Liver (tissue), 3 donors: ENCODE measurements around the gene OXNAD1.

Experiments
- FOXA1 ChIP-seq: IDR thresholded peaks from 2 replicates; pipeline ENCODE4 v1.6.1; 2016; ENCODE audit warnings: antibody characterized with exemption
- GABPA ChIP-seq, 2 donors: IDR thresholded peaks in 1 of 2; conservative IDR thresholded peaks in 1 of 2; 2 replicates each; pipeline ENCODE4 v1.6.1; 2016; ENCODE audit warnings: antibody characterized with exemption in 2 of 2, mild to moderate bottlenecking in 1 of 2, moderate library complexity in 1 of 2
- JUND ChIP-seq, 2 donors: IDR thresholded peaks; 2 replicates each; pipeline ENCODE4 v1.6.1; 2016; ENCODE audit warnings: antibody characterized with exemption in 2 of 2
- RAD21 ChIP-seq, 2 donors: IDR thresholded peaks; 2 replicates each; pipeline ENCODE4 v1.6.1; 2016; ENCODE audit warnings: antibody characterized with exemption in 2 of 2, mild to moderate bottlenecking in 2 of 2
- RXRA ChIP-seq, 2 donors: IDR thresholded peaks; 2 replicates each; pipeline ENCODE4 v1.6.1; 2017 to 2018; ENCODE audit warnings: antibody characterized with exemption in 2 of 2, mild to moderate bottlenecking in 1 of 2
- TAF1 ChIP-seq: conservative IDR thresholded peaks from 2 replicates; pipeline ENCODE4 v1.6.1; 2016; ENCODE audit warnings: antibody characterized with exemption, mild to moderate bottlenecking
- YY1 ChIP-seq: IDR thresholded peaks from 2 replicates; pipeline ENCODE4 v1.6.1; 2016; ENCODE audit warnings: antibody characterized with exemption, mild to moderate bottlenecking
- TF ChIP-seq, protein P1 (sequence below): fragments of 150-350 bp; IDR thresholded peaks from 2 replicates; pipeline ENCODE4 v1.5.1; 2017; ENCODE audit warnings: improper control_type of control experiment, low read depth, low read length; ENCODE audit not compliant: missing input control
- TF ChIP-seq, protein P2 (sequence below): IDR thresholded peaks from 2 replicates; pipeline ENCODE4 v1.6.1; 2016; ENCODE audit warnings: antibody characterized with exemption, mild to moderate bottlenecking
- TF ChIP-seq, protein P3 (sequence below): IDR thresholded peaks from 2 replicates; pipeline ENCODE4 v1.6.1; 2016; ENCODE audit warnings: antibody characterized with exemption
- TF ChIP-seq, protein P4 (sequence below): IDR thresholded peaks from 2 replicates; pipeline ENCODE4 v1.6.1; 2016; ENCODE audit warnings: antibody characterized with exemption
- TF ChIP-seq, protein P5 (sequence below): IDR thresholded peaks from 2 replicates; pipeline ENCODE4 v1.6.1; 2016; ENCODE audit warnings: antibody characterized with exemption
- donor health status: healthy.
- donor health status: healthy.

DNA sequence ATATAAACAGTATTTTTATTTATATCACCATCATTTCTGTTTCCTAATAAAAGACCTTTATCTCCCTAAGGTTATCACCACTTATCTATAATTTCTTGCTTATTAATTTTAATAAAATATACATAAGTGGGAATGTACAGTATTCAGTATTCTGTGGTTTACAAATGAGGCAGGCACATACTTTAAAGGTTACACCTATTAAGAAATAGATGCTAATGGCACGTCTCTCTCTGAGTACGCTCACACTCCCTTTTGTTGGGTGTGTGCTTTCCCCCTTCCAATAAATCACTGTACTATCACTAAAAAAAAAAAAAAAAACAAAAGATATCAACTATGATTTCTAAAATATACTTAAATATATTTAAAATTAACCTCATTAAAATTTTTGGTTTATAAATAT is 8.9 kb downstream of the OXNAD1 start:
- TF ChIP-seq, protein P1, sequence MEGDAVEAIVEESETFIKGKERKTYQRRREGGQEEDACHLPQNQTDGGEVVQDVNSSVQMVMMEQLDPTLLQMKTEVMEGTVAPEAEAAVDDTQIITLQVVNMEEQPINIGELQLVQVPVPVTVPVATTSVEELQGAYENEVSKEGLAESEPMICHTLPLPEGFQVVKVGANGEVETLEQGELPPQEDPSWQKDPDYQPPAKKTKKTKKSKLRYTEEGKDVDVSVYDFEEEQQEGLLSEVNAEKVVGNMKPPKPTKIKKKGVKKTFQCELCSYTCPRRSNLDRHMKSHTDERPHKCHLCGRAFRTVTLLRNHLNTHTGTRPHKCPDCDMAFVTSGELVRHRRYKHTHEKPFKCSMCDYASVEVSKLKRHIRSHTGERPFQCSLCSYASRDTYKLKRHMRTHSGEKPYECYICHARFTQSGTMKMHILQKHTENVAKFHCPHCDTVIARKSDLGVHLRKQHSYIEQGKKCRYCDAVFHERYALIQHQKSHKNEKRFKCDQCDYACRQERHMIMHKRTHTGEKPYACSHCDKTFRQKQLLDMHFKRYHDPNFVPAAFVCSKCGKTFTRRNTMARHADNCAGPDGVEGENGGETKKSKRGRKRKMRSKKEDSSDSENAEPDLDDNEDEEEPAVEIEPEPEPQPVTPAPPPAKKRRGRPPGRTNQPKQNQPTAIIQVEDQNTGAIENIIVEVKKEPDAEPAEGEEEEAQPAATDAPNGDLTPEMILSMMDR, result no peak
- TF ChIP-seq, protein P2, sequence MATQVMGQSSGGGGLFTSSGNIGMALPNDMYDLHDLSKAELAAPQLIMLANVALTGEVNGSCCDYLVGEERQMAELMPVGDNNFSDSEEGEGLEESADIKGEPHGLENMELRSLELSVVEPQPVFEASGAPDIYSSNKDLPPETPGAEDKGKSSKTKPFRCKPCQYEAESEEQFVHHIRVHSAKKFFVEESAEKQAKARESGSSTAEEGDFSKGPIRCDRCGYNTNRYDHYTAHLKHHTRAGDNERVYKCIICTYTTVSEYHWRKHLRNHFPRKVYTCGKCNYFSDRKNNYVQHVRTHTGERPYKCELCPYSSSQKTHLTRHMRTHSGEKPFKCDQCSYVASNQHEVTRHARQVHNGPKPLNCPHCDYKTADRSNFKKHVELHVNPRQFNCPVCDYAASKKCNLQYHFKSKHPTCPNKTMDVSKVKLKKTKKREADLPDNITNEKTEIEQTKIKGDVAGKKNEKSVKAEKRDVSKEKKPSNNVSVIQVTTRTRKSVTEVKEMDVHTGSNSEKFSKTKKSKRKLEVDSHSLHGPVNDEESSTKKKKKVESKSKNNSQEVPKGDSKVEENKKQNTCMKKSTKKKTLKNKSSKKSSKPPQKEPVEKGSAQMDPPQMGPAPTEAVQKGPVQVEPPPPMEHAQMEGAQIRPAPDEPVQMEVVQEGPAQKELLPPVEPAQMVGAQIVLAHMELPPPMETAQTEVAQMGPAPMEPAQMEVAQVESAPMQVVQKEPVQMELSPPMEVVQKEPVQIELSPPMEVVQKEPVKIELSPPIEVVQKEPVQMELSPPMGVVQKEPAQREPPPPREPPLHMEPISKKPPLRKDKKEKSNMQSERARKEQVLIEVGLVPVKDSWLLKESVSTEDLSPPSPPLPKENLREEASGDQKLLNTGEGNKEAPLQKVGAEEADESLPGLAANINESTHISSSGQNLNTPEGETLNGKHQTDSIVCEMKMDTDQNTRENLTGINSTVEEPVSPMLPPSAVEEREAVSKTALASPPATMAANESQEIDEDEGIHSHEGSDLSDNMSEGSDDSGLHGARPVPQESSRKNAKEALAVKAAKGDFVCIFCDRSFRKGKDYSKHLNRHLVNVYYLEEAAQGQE, result no peak
- TF ChIP-seq YY1 (no peak), FOXA1 (no peak), RXRA (IDR thresholded peaks at IDR 0.05) (no peak), TAF1 (no peak), RAD21 (IDR thresholded peaks at IDR 0.05) (no peak), JUND (IDR thresholded peaks at IDR 0.05) (no peak), GABPA (IDR thresholded peaks at IDR 0.05 in 1 of 2, conservative IDR thresholded peaks at IDR 0.05 in 1 of 2) (no peak)
- TF ChIP-seq, protein P3, sequence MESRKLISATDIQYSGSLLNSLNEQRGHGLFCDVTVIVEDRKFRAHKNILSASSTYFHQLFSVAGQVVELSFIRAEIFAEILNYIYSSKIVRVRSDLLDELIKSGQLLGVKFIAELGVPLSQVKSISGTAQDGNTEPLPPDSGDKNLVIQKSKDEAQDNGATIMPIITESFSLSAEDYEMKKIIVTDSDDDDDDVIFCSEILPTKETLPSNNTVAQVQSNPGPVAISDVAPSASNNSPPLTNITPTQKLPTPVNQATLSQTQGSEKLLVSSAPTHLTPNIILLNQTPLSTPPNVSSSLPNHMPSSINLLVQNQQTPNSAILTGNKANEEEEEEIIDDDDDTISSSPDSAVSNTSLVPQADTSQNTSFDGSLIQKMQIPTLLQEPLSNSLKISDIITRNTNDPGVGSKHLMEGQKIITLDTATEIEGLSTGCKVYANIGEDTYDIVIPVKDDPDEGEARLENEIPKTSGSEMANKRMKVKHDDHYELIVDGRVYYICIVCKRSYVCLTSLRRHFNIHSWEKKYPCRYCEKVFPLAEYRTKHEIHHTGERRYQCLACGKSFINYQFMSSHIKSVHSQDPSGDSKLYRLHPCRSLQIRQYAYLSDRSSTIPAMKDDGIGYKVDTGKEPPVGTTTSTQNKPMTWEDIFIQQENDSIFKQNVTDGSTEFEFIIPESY, result no peak
- TF ChIP-seq, protein P4, sequence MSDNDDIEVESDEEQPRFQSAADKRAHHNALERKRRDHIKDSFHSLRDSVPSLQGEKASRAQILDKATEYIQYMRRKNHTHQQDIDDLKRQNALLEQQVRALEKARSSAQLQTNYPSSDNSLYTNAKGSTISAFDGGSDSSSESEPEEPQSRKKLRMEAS, result no peak
- TF ChIP-seq, protein P5, sequence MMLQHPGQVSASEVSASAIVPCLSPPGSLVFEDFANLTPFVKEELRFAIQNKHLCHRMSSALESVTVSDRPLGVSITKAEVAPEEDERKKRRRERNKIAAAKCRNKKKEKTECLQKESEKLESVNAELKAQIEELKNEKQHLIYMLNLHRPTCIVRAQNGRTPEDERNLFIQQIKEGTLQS, result no peak
